ENCODE measurements around the gene HOXC12. TPM values are rescaled to one million over a fixed set of nuclear protein-coding genes. Genes with fewer than 3 reads are reported as not detected.

The HOXC12 gene
- total RNA-seq, 2 experiments from 2014 or later: not detected

DNA sequence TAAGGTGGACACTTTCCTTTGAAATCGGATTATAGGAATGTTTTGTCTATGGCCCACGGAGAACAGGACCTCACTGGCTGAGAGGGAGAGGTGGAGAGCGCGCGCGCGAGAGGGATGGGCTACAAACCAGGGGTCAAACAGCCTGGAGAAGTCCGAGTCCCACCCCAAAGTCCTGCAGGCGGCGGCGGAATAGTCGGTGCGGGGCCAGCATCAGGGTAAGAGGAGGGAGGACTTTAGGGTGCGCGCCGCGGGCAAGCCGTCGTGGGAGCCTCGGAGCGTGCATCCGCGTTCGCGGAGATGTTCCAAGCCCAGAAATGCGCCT lies 50.8 kb downstream of the HOXC12 start:
- ChIA-PET POLR2A (interaction anchor here (0.5 kb wide), 1 partner anchor 210 kb away, joined by 4 read pairs; no protein-coding TSS in a partner anchor), CTCF (ENCODE audit: unreplicated experiment) (interaction anchor here (0.7 to 0.9 kb wide), 2 partner anchors 185 to 201 kb away, joined by 3 to 4 read pairs; no protein-coding TSS in a partner anchor)
- Histone ChIP-seq H3K9me3 (ENCODE audit: low read length) (no peaks in the 10 kb centered on the region), H3K9me2 (ENCODE audit: insufficient read depth, low read length) (no peaks in the 10 kb centered on the region), H3K36me3 (ENCODE audit: insufficient read depth, low read length) (no peaks in the 10 kb centered on the region), H3K4me1 (ENCODE audit: insufficient read depth, low read length, poor library complexity, severe bottlenecking) (peaks cover 25% of the 10 kb centered on the region), H3K4me3 (ENCODE audit: low read depth, low read length, poor library complexity, severe bottlenecking) (no peak overlapping the region), H3K27ac (ENCODE audit: low read depth, low read length, poor library complexity, severe bottlenecking) (no peak overlapping the region), H3K79me2 (ENCODE audit: insufficient read depth, low read depth, low read length) (no peaks in the 10 kb centered on the region), H3K4me2 (ENCODE audit: low read length) (peak overlapping the region; percentile 22), H4K20me1 (ENCODE audit: insufficient read depth, low read length) (no peaks in the 10 kb centered on the region; the same call in 1 of the 2 replicates), H2AFZ (ENCODE audit: low read length) (no peak overlapping the region)
- TF ChIP-seq, protein P1, sequence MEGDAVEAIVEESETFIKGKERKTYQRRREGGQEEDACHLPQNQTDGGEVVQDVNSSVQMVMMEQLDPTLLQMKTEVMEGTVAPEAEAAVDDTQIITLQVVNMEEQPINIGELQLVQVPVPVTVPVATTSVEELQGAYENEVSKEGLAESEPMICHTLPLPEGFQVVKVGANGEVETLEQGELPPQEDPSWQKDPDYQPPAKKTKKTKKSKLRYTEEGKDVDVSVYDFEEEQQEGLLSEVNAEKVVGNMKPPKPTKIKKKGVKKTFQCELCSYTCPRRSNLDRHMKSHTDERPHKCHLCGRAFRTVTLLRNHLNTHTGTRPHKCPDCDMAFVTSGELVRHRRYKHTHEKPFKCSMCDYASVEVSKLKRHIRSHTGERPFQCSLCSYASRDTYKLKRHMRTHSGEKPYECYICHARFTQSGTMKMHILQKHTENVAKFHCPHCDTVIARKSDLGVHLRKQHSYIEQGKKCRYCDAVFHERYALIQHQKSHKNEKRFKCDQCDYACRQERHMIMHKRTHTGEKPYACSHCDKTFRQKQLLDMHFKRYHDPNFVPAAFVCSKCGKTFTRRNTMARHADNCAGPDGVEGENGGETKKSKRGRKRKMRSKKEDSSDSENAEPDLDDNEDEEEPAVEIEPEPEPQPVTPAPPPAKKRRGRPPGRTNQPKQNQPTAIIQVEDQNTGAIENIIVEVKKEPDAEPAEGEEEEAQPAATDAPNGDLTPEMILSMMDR (conservative IDR thresholded peaks at IDR 0.05; ENCODE audit: low read length): no peak
- no peak for TF ChIP-seq EZH2phosphoT487 (IDR thresholded peaks at IDR 0.05; ENCODE audit: borderline replicate concordance, low read depth, low read length)
- no peak for DNase-seq (ENCODE audit: low spot score)
- BruUV-seq (replicated peaks): no TSS peak
- intact Hi-C loops (cut with micrococcal nuclease; ENCODE audit: unreplicated experiment): no loop called here

DNA sequence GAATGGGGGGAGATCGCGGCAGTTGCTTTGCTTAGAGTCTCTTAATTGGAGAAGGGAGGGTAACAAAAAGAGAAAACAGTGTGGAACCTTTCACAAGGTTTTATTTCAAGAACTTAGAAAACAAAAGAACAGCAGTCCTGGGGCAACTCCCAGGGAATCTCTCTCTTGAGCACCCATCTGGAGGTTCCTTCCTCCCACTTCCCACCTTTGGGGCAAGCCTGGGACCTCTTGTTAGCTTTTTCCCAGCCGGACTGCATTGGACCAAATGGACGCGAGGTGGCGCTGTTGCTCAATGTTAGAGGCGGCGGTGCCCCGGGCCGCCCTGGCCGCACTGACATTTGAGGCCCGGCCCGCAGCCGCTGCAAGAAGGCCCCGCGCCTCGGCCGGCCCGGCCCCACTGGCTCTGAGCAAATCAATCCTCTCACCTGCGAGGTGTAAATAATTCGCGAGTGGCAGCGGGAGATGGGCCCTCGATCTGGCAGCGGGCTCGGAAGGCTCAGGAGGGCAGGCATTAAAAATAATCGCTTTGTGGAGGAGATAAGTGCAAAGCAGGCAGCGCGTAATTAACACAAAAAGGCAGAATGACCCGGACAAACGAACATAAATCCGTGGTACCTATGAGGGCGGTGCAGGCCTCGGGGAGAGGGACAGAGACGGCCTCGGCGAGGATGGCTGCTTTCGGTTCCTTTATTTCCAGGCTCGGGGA lies 51.3 kb downstream of the HOXC12 start:
- no peaks in the 10 kb centered on the region for H3K36me3 ChIP-seq (ENCODE audit: insufficient read depth, low read length)
- H3K4me2 ChIP-seq (ENCODE audit: low read length): peak overlapping the region; percentile 70
- H3K9me3 ChIP-seq (ENCODE audit: low read length): no peaks in the 10 kb centered on the region
- H3K4me1 ChIP-seq (ENCODE audit: insufficient read depth, low read length, poor library complexity, severe bottlenecking): peaks cover 28% of the 10 kb centered on the region
- peak; percentile 87 for DNase-seq (ENCODE audit: low spot score)
- ChIA-PET POLR2A (interaction anchor here (0.5 to 1.0 kb wide), 3 partner anchors 11 to 210 kb away, joined by 3 to 4 read pairs (median 4); no protein-coding TSS in a partner anchor), CTCF (ENCODE audit: unreplicated experiment) (interaction anchor here (0.7 to 0.9 kb wide), 2 partner anchors 184 to 201 kb away, joined by 3 to 4 read pairs; no protein-coding TSS in a partner anchor)
- H3K4me3 ChIP-seq (ENCODE audit: low read depth, low read length, poor library complexity, severe bottlenecking): peak overlapping the region; percentile 44
- H2AFZ ChIP-seq (ENCODE audit: low read length): peak overlapping the region; percentile 77; the same call in 1 of the 2 replicates
- H3K27ac ChIP-seq (ENCODE audit: low read depth, low read length, poor library complexity, severe bottlenecking): no peak overlapping the region
- intact Hi-C loops (cut with micrococcal nuclease; ENCODE audit: unreplicated experiment): loop anchor here (1.0 to 2.0 kb wide), 6 partner anchors 26 to 211 kb away; no protein-coding TSS in a partner anchor
- no peak for TF ChIP-seq EZH2phosphoT487 (IDR thresholded peaks at IDR 0.05; ENCODE audit: borderline replicate concordance, low read depth, low read length)
- TF ChIP-seq, protein P1 (conservative IDR thresholded peaks at IDR 0.05; ENCODE audit: low read length): peak; percentile 99
- no peaks in the 10 kb centered on the region for H3K9me2 ChIP-seq (ENCODE audit: insufficient read depth, low read length)
- H3K79me2 ChIP-seq (ENCODE audit: insufficient read depth, low read depth, low read length): no peaks in the 10 kb centered on the region
- H4K20me1 ChIP-seq (ENCODE audit: insufficient read depth, low read length): no peaks in the 10 kb centered on the region; the same call in 1 of the 2 replicates
- no TSS peak for BruUV-seq (replicated peaks)

Data from OCI-LY7 (cell line).